Myometrial cell (primary cell): ENCODE measurements around the gene PTX4. TPM values are rescaled to one million over a fixed set of nuclear protein-coding genes. Genes with fewer than 3 reads are reported as not detected.

Experiments
- total RNA-seq: library from RNA; depleted of rRNA; stranded (reverse); fragments of >200 nt; gene quantifications from 2 replicates; pipeline ENCODE4 v1.2.3, GENCODE V29; 2015

PTX4 gene, protein sequence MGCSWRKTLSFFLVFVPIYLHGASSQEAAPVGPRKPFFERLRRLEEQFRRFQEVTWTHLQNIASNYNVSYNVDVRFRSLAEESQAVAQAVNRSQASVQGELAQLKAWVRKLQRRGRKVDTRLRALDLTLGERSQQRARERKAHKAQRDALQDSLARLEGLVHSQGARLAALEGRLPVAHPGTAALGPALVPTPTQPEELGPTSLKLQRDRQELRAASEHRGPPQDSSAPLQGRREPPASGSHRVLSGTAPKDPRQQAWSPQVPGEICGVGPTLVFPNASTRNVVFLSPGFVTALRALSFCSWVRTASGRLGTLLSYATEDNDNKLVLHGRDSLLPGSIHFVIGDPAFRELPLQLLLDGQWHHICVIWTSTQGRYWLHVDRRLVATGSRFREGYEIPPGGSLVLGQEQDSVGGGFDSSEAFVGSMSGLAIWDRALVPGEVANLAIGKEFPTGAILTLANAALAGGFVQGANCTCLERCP
- 0.58 TPM in 1 of 2 replicates, not detected in the other for total RNA-seq

GRCh38 chr16:1488619-1489018 lies at the start of gene PTX4:
PTX4 (minus strand) TSS chr16:1488944; CDS start chr16:1488909, 35 bp downstream.

DNA sequence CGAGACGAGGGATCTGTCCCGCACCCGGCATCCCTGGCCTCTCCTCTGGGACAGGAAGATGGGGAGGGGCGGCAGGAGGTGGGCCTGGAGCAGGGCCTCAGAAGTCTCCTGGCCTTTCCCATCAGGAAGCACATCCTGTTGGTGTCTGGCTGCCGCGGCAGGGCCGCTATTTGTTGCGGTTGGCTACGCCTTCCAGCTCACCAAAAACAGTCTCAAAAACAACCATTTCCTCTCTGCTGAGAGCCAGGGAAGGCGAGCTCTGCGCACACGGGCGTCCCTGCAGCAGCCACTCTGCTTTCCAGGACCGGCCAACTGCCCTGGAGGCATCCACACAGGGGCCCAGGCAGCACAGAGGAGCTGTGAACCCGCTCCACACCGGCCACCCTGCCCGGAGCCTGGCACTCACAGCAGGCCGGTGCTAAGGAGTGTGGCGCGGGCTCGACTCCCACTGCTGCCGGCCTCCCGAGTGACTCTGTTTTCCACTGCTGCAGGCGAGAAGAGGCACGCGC lies 44.8 kb upstream of the PTX4 start, which contains the start of gene TMEM204:
Gene TMEM204 (plus strand): TSS at position 224 of the 509 bp plus-strand sequence. CDS start 610 bp downstream, outside the sequence.

GRCh38 chr16:1492923-1493745 lies 4.4 kb upstream of the PTX4 start, which contains the start of gene TELO2:
TELO2 (plus strand) TSS chr16:1493360; CDS start chr16:1494282, 922 bp downstream.

GRCh38 chr16:1474796-1475551 lies 13.8 kb downstream of the PTX4 start, which contains the start of gene CLCN7:
CLCN7 (minus strand) TSS chr16:1475028; CDS start chr16:1474974, 54 bp downstream.

DNA sequence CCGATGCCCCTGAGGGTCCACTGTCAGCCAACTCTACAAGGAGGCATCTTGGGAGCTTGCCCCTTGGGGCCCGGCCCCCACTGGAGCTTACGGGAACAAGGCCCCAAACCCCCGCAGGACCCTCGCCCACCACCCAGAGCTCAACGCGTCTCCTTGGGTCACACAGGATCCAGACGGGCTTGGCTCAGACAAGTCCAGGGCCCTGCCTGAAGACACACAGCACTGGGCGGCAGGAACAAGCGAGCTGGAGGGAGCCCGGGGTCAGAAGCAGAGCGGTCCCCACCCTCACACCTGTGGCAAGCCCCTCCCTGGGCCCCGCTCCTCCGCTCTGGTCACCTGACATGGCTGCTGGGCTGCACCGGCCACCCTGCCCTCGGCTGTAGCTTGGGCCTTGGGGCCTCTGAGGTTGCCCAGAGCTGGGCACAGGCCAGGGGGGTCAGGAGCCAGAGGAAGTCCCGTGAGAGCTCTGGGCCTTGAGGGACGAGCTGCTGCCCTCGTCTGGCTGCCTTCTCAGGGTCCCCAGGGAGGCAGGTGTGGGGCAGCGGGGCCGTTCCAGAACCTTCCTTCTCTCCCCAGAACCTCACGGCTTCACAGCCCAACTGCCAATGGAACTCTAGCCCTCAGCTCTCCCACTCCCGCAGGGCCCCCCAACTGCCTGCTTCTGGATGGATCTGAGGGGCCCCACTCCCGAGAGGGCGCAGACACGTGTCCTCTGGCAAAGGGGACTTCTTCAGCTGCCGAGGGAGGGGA lies 44.6 kb downstream of the PTX4 start, which contains the start of gene CCDC154:
Gene CCDC154 (minus strand): TSS at position 577 of the 750 bp plus-strand sequence. CDS start 234 bp downstream, at position 343.

Other genes with a start within 250 kb of the PTX4 start
- not detected in 2 replicates for gene TPSAB1, start 248.2 kb downstream of the PTX4 start, total RNA-seq
- gene TPSD1, start 232.9 kb downstream of the PTX4 start, total RNA-seq = not detected in 2 replicates
- gene UBE2I, start 179.3 kb downstream of the PTX4 start, total RNA-seq = 69.6 and 90.8 TPM in 2 replicates
- 0.53 and 1.4 TPM in 2 replicates for gene BAIAP3, start 155.3 kb downstream of the PTX4 start, total RNA-seq
- gene TSR3, start 137.1 kb downstream of the PTX4 start, total RNA-seq = 111 and 113 TPM in 2 replicates
- 34.7 and 62.6 TPM in 2 replicates for gene GNPTG, start 137.0 kb downstream of the PTX4 start, total RNA-seq
- 5.8 and 10.4 TPM in 2 replicates for gene UNKL, start 74.2 kb downstream of the PTX4 start, total RNA-seq
- 15.0 and 26.4 TPM in 2 replicates for gene UQCC4, start 68.2 kb downstream of the PTX4 start, total RNA-seq
- gene PERCC1, start 57.9 kb downstream of the PTX4 start, total RNA-seq = not detected in 2 replicates
- gene CCDC154, start 44.4 kb downstream of the PTX4 start, total RNA-seq = not detected in 2 replicates
- 41.6 and 50.5 TPM in 2 replicates for gene CLCN7, start 13.9 kb downstream of the PTX4 start, total RNA-seq
- 11.5 and 12.7 TPM in 2 replicates for gene TELO2, start 4.4 kb upstream of the PTX4 start, total RNA-seq
- gene TMEM204, start 44.7 kb upstream of the PTX4 start, total RNA-seq = 28.5 and 39.8 TPM in 2 replicates
- gene IFT140, start 123.1 kb upstream of the PTX4 start, total RNA-seq = 17.5 and 22.2 TPM in 2 replicates
- gene CRAMP1, start 123.4 kb upstream of the PTX4 start, total RNA-seq = 2.6 and 3.5 TPM in 2 replicates
- 53.6 and 84.4 TPM in 2 replicates for gene JPT2, start 189.3 kb upstream of the PTX4 start, total RNA-seq
- gene MAPK8IP3, start 217.3 kb upstream of the PTX4 start, total RNA-seq = 12.4 and 30.1 TPM in 2 replicates